Smooth muscle cell (in vitro differentiated cells): ENCODE measurements around the gene TOGARAM2. TPM values are rescaled to one million over a fixed set of nuclear protein-coding genes. Genes with fewer than 3 reads are reported as not detected.

Experiments used
- DNase-seq: peaks from one replicate; lab custom pipeline; 2025; ENCODE audit not compliant: unreplicated experiment; lab: John Stamatoyannopoulos, UW
- H2AFZ ChIP-seq: fragments of 200-600 bp; sonication (generic); 2 replicates; pipeline ENCODE4 v1.6.0; 2016; ENCODE audit warnings: antibody characterized with exemption, low read depth, mild to moderate bottlenecking
- H3F3A ChIP-seq: fragments of 200-600 bp; sonication (generic); 2 replicates; pipeline ENCODE4 v1.6.0; 2017; ENCODE audit warnings: antibody characterized with exemption, low read depth
- H3K27ac ChIP-seq: fragments of 200-600 bp; sonication (generic); 2 replicates; pipeline ENCODE4 v1.5.1; 2016; ENCODE audit warnings: low read depth, mild to moderate bottlenecking
- H3K27me3 ChIP-seq: fragments of 200-600 bp; sonication (generic); 2 replicates; pipeline ENCODE4 v1.6.1; 2016; ENCODE audit warnings: low read depth, mild to moderate bottlenecking
- H3K36me3 ChIP-seq: fragments of 200-600 bp; sonication (generic); 2 replicates; pipeline ENCODE4 v1.5.1; 2016; ENCODE audit warnings: low read depth
- H3K4me1 ChIP-seq: fragments of 200-600 bp; sonication (generic); 2 replicates; pipeline ENCODE4 v1.5.1; 2016; ENCODE audit warnings: low read depth
- H3K4me2 ChIP-seq: fragments of 200-600 bp; sonication (generic); 2 replicates; pipeline ENCODE4 v1.6.0; 2016; ENCODE audit warnings: mild to moderate bottlenecking
- H3K4me3 ChIP-seq: fragments of 200-600 bp; sonication (generic); 2 replicates; pipeline ENCODE4 v1.5.1; 2016; ENCODE audit warnings: mild to moderate bottlenecking
- H3K79me2 ChIP-seq: fragments of 200-600 bp; sonication (generic); 2 replicates; pipeline ENCODE4 v1.6.0; 2016; ENCODE audit warnings: low read depth, mild to moderate bottlenecking
- H3K9ac ChIP-seq: fragments of 200-600 bp; sonication (generic); 2 replicates; pipeline ENCODE4 v1.6.0; 2016; ENCODE audit warnings: low read depth
- H3K9me3 ChIP-seq: fragments of 200-600 bp; sonication (generic); replicated peaks from 2 replicates; pipeline ENCODE4 v1.5.1; 2016; ENCODE audit warnings: low read depth
- H4K20me1 ChIP-seq: fragments of 200-600 bp; sonication (generic); 2 replicates; pipeline ENCODE4 v1.6.0; 2016; ENCODE audit warnings: low read depth
- WGBS: methylation state at CpG from one replicate; pipeline ENCODE4 v1.1.7; 2016; ENCODE audit warnings: low lambda C conversion rate; 5-methylcytosine and 5-hydroxymethylcytosine counted together
- polyA plus RNA-seq: library from polyadenylated mRNA; unstranded; fragments of >200 nt; fragmentation: Nextera tagmentation; extraction: Ambion mirVana; gene quantifications from 2 replicates; pipeline ENCODE4 v1.2.1, GENCODE V29; 2016
- total RNA-seq: library from RNA; depleted of rRNA; stranded (reverse); fragments of >200 nt; gene quantifications from 2 replicates; pipeline ENCODE4 v1.2.3, GENCODE V29; 2014
- TF ChIP-seq, protein P1 (sequence below): fragments of 200-600 bp; sonication (generic); IDR thresholded peaks from 2 replicates; pipeline ENCODE4 v1.5.1; 2017; ENCODE audit warnings: borderline replicate concordance, mild to moderate bottlenecking, antibody characterized with exemption; ENCODE audit not compliant: insufficient read depth, poor library complexity, severe bottlenecking

Gene TOGARAM2
- total and polyA plus RNA-seq, 2 experiments from 2014 or later = 0.72 to 1.1 TPM

DNA sequence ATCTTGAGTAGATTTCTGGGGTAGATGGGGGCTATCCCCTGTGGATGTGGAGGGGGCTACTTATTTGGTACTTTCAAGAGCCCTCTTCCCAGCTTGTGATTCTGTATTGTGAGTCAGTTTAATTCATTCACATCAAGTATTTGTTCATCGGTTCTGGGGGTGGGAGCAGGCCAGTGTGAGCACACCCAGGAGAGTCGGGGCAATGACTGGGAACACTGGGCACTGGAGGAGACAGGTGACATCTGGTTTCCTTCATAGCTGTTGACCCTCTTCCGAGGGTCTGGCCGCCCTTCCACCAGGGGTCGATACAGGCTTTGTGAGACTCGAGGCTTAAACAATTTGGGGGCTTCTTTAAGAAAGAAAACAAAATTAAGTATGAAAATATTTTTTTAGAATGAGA lies 2.5 kb upstream of the TOGARAM2 start:
- H3K9me3 ChIP-seq = no peaks in the 10 kb centered on the region
- no peak overlapping the region for H3K27ac ChIP-seq
- TF ChIP-seq, protein P1, sequence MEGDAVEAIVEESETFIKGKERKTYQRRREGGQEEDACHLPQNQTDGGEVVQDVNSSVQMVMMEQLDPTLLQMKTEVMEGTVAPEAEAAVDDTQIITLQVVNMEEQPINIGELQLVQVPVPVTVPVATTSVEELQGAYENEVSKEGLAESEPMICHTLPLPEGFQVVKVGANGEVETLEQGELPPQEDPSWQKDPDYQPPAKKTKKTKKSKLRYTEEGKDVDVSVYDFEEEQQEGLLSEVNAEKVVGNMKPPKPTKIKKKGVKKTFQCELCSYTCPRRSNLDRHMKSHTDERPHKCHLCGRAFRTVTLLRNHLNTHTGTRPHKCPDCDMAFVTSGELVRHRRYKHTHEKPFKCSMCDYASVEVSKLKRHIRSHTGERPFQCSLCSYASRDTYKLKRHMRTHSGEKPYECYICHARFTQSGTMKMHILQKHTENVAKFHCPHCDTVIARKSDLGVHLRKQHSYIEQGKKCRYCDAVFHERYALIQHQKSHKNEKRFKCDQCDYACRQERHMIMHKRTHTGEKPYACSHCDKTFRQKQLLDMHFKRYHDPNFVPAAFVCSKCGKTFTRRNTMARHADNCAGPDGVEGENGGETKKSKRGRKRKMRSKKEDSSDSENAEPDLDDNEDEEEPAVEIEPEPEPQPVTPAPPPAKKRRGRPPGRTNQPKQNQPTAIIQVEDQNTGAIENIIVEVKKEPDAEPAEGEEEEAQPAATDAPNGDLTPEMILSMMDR = no peak
- peaks cover 4% of the 10 kb centered on the region for H3K4me1 ChIP-seq
- H4K20me1 ChIP-seq = no peaks in the 10 kb centered on the region
- H3K27me3 ChIP-seq = no peaks in the 10 kb centered on the region
- H3K9ac ChIP-seq = no peak overlapping the region
- no peak overlapping the region for H3K4me3 ChIP-seq
- H3K79me2 ChIP-seq = no peaks in the 10 kb centered on the region
- H3K36me3 ChIP-seq = no peaks in the 10 kb centered on the region
- H3F3A ChIP-seq = no peaks in the 10 kb centered on the region
- 92% methylated on average over 6 of the region's 6 CpGs for WGBS
- H3K4me2 ChIP-seq = no peak overlapping the region
- H2AFZ ChIP-seq = no peak overlapping the region
- DNase-seq = no peak

DNA sequence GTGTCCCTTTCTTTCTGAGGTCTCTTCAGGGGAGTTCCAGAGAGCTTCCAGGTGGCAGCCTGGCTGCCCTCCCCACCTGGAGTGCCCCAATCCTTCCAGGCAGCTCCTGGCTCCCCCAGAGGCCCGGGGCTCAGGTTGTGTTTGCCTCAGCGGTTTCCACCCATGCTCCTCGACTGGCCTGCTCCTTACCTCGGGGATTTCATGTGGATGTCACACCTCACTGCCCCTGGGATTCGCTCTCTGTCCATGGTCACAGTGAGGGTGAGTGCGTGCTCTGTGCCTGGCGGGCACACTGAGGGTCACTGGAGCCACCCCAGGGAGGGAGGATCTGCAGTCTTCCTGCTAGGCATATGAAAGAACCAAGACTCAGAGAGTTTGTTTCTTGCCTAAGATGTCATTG lies 2.1 kb upstream of the TOGARAM2 start:
- DNase-seq = no peak
- no peaks in the 10 kb centered on the region for H3K27me3 ChIP-seq
- H3K4me1 ChIP-seq = peaks cover 4% of the 10 kb centered on the region
- no peaks in the 10 kb centered on the region for H3F3A ChIP-seq
- H3K9ac ChIP-seq = no peak overlapping the region
- no peaks in the 10 kb centered on the region for H3K79me2 ChIP-seq
- 70% methylated on average over 7 of the region's 7 CpGs for WGBS
- no peak overlapping the region for H3K4me3 ChIP-seq
- no peak overlapping the region for H2AFZ ChIP-seq
- H3K36me3 ChIP-seq = no peaks in the 10 kb centered on the region
- TF ChIP-seq, protein P1 = no peak
- H3K27ac ChIP-seq = no peak overlapping the region
- no peak overlapping the region for H3K4me2 ChIP-seq
- no peaks in the 10 kb centered on the region for H4K20me1 ChIP-seq
- H3K9me3 ChIP-seq = no peaks in the 10 kb centered on the region

DNA sequence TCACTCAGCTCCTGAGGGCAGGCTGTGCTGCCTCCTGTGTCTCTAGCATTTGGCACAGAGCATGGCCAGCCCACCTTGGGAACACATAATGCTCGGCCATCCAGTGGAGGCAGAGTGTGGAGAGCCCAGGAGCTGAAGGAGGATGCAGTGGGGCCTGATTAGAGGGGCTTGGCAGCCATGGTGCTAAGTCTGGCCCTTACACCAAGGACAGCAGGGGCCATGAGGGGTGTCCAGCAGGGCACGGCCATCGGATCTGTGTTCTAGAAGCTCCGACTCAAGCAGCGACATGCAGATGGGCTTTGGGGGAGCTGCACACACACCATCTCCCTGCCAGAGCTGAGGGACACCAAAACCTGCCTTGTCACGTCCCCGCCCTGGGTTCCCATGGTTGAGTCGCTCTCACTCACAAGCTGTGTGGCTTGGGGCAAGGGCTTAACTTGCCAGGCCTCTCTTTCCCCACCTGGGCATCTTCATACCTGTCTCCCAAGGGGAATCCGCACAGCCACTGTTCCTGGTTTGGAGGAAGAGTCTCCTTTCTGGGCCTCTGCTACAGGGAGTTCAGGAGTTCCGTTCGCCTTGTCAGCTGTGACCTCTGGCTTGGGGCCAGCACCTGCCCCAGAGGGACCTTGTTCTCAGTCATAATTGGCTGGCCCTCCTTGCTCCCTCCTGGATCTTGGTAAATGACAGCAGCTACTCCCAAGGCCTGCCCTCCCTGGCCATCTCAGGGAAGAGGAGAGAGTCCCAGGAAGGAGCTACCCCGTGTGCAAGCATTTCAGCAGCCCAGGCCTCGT lies 1.3 kb upstream of the TOGARAM2 start:
- Histone ChIP-seq H3K27ac (no peak overlapping the region), H3K9ac (no peak overlapping the region), H3K27me3 (no peaks in the 10 kb centered on the region), H4K20me1 (no peaks in the 10 kb centered on the region), H3F3A (no peaks in the 10 kb centered on the region), H3K4me3 (no peak overlapping the region), H3K4me1 (peaks cover 4% of the 10 kb centered on the region), H3K4me2 (no peak overlapping the region), H3K36me3 (no peaks in the 10 kb centered on the region), H3K79me2 (no peaks in the 10 kb centered on the region), H2AFZ (no peak overlapping the region), H3K9me3 (no peaks in the 10 kb centered on the region)
- no peak for DNase-seq
- TF ChIP-seq, protein P1 = no peak
- WGBS = 84% methylated on average over 13 of the region's 13 CpGs
